ENCODE results near the gene FEM1A.
"Not testable (repeated sequence)": the region's sequence is repeated elsewhere in the genome, so short reads cannot be mapped to it uniquely, and the experiment has no call there.

Gene FEM1A
- total RNA-seq: 111 to 169 reads per million in 2 experiments

GRCh38 chr19:4791183-4792018, at the start of gene FEM1A:
Gene FEM1A, plus strand, starts transcription at chr19:4791734. Its CDS starts 121 bp downstream, at chr19:4791855.
- DNase-seq (ENCODE audit: low read depth): peak; percentile 99

GRCh38 chr19:4742723-4743646, 48.5 kb upstream of the FEM1A start:
- no peak for DNase-seq (ENCODE audit: low read depth)

GRCh38 chr19:4744451-4745174, 46.9 kb upstream of the FEM1A start:
- no peak for DNase-seq (ENCODE audit: low read depth)

GRCh38 chr19:4745175-4745574, 46.4 kb upstream of the FEM1A start:
- not testable (repeated sequence) for DNase-seq (ENCODE audit: low read depth)

- no peak for DNase-seq (ENCODE audit: low read depth)
Observed at GRCh38 chr19:4745986-4746385, 45.5 kb upstream of the FEM1A start.

GRCh38 chr19:4748185-4748584, 43.3 kb upstream of the FEM1A start:
- no peak for DNase-seq (ENCODE audit: low read depth)

GRCh38 chr19:4748589-4748988, 42.9 kb upstream of the FEM1A start:
- no peak for DNase-seq (ENCODE audit: low read depth)

GRCh38 chr19:4749870-4750590, 41.5 kb upstream of the FEM1A start:
- DNase-seq (ENCODE audit: low read depth): no peak

GRCh38 chr19:4754248-4754647, 37.3 kb upstream of the FEM1A start:
- no peak for DNase-seq (ENCODE audit: low read depth)

- no peak for DNase-seq (ENCODE audit: low read depth)
Observed at GRCh38 chr19:4755459-4755858, 36.1 kb upstream of the FEM1A start.

GRCh38 chr19:4758082-4758481, 33.5 kb upstream of the FEM1A start:
- no peak for DNase-seq (ENCODE audit: low read depth)

- DNase-seq (ENCODE audit: low read depth): no peak
Observed at GRCh38 chr19:4758659-4759058, 32.9 kb upstream of the FEM1A start.

- peak; percentile 18 for DNase-seq (ENCODE audit: low read depth)
Observed at GRCh38 chr19:4759388-4760284, 31.9 kb upstream of the FEM1A start.

GRCh38 chr19:4760285-4760650, 31.3 kb upstream of the FEM1A start:
- DNase-seq (ENCODE audit: low read depth): no peak

GRCh38 chr19:4763021-4763420, 28.5 kb upstream of the FEM1A start:
- DNase-seq (ENCODE audit: low read depth): no peak

- DNase-seq (ENCODE audit: low read depth): no peak
Observed at GRCh38 chr19:4764393-4764660, 27.2 kb upstream of the FEM1A start.

- DNase-seq (ENCODE audit: low read depth): peak; percentile 77
Observed at GRCh38 chr19:4768934-4769777, 22.4 kb upstream of the FEM1A start.

GRCh38 chr19:4772566-4772965, 19.0 kb upstream of the FEM1A start:
- no peak for DNase-seq (ENCODE audit: low read depth)

- DNase-seq (ENCODE audit: low read depth): no peak
Observed at GRCh38 chr19:4773047-4773640, 18.4 kb upstream of the FEM1A start.

Measured in T follicular helper cell (primary cell).